K562 (cell line): ENCODE results near the gene PLXDC2.

Experiments
- POLR2A ChIP-seq: fragments of 450-650 bp; conservative IDR thresholded peaks from 2 replicates; pipeline ENCODE4 v1.6.1; 2016
- ZNF76 ChIP-seq: fragments of 250-450 bp; sonication (Bioruptor Pico); IDR thresholded peaks from 2 replicates; pipeline ENCODE4 v1.4.0; 2020; ENCODE audit warnings: mild to moderate bottlenecking, moderate library complexity, borderline replicate concordance

- TF ChIP-seq ZNF76 (CRISPR knock-in tag) (no peak), POLR2A (no peak)
Observed at GRCh38 chr10:19819419-19820033, 3.3 kb downstream of the PLXDC2 start.
